T-cell (primary cell): ENCODE measurements around the gene NHSL2. TPM values are rescaled to one million over a fixed set of nuclear protein-coding genes. Genes with fewer than 3 reads are reported as not detected.

Experiments
- ATAC-seq, 4 experiments: fragments of 200-7000 bp in 3 of 4; fragments of 150-1000 bp in 1 of 4; cut with Tn5 transposase; replicated peaks in 1 of 4; 1 replicate in 3 of 4; 2 replicates in 1 of 4; pipeline ENCODE4 v1.10.0; 2021; ENCODE audit warnings: moderate library complexity in 3 of 4, mild to moderate bottlenecking in 2 of 4, moderate number of reproducible peaks in 1 of 4
- CTCF ChIA-PET, 2 donors: fragments of 300-600 bp; sonication (Branson Sonifier 250); formaldehyde crosslinking; loops; one replicate each; lab custom pipeline; 2022; ENCODE audit warnings: antibody characterized with exemption in 2 of 2; lab: Charles Lee
- POLR2A ChIA-PET, 2 donors: fragments of 300-600 bp; sonication (Branson Sonifier 250); formaldehyde crosslinking; loops; one replicate each; lab custom pipeline; 2022; ENCODE audit warnings: antibody characterized with exemption in 2 of 2; lab: Charles Lee
- DNase-seq, 35 experiments: peaks; one replicate each; pipeline versions ENCODE4 v3.0.0 to v3.0.0-alpha.2; 2013 to 2023
- H3K27ac ChIP-seq: one replicate; pipeline ENCODE4 v1.5.1; 2013; ENCODE audit warnings: low read length
- H3K27me3 ChIP-seq, 2 experiments: replicated peaks in 1 of 2; 1 replicate in 1 of 2; 2 replicates in 1 of 2; pipeline versions ENCODE4 v1.6.1 to v1.7.0; 2013; ENCODE audit warnings: low read length in 1 of 2, mixed read lengths in 1 of 2; ENCODE audit not compliant: control insufficient read depth in 2 of 2, insufficient read depth in 2 of 2; ENCODE audit errors: extremely low read depth in 1 of 2
- H3K36me3 ChIP-seq, 2 donors: 1 replicate in 1 of 2; 2 replicates in 1 of 2; pipeline versions ENCODE4 v1.6.1 to v1.7.0; 2013; ENCODE audit warnings: low read length in 1 of 2; ENCODE audit not compliant: control insufficient read depth in 2 of 2, insufficient read depth in 1 of 2; ENCODE audit errors: extremely low read depth in 1 of 2
- H3K4me1 ChIP-seq, 2 experiments: 1 replicate in 1 of 2; 2 replicates in 1 of 2; pipeline versions ENCODE4 v1.6.1 to v1.7.0; 2013; ENCODE audit warnings: low read length in 2 of 2, mixed read lengths in 1 of 2; ENCODE audit not compliant: insufficient read depth in 2 of 2, control insufficient read depth in 1 of 2; ENCODE audit errors: extremely low read depth in 1 of 2
- H3K4me3 ChIP-seq, 2 donors: 1 replicate in 1 of 2; 2 replicates in 1 of 2; pipeline versions ENCODE4 v1.5.1 to v1.7.0; 2013; ENCODE audit warnings: mild to moderate bottlenecking in 2 of 2, low read length in 1 of 2, moderate library complexity in 1 of 2; ENCODE audit not compliant: control insufficient read depth in 1 of 2; ENCODE audit errors: extremely low read depth in 1 of 2
- H3K9me3 ChIP-seq: 2 replicates; pipeline ENCODE4 v1.7.0; 2013
- H3K27ac Mint-ChIP-seq, 2 donors: one replicate each; pipeline ENCODE4 v1.8.0; 2020 to 2021; ENCODE audit warnings: mild to moderate bottlenecking in 2 of 2, mixed read lengths in 2 of 2
- H3K27me3 Mint-ChIP-seq, 2 donors: one replicate each; pipeline ENCODE4 v1.8.0; 2021 to 2022; ENCODE audit warnings: mixed read lengths in 2 of 2
- H3K36me3 Mint-ChIP-seq: one replicate; pipeline ENCODE4 v1.8.0; 2021; ENCODE audit warnings: mixed read lengths
- H3K4me1 Mint-ChIP-seq, 3 donors: one replicate each; pipeline ENCODE4 v1.8.0; 2020 to 2022; ENCODE audit warnings: mixed read lengths in 3 of 3, mild to moderate bottlenecking in 1 of 3
- H3K4me3 Mint-ChIP-seq, 3 donors: one replicate each; pipeline ENCODE4 v1.8.0; 2020 to 2022; ENCODE audit warnings: mild to moderate bottlenecking in 3 of 3, mixed read lengths in 3 of 3, moderate library complexity in 3 of 3
- H3K9me3 Mint-ChIP-seq, 3 donors: one replicate each; pipeline ENCODE4 v1.8.0; 2020 to 2022; ENCODE audit warnings: mixed read lengths in 3 of 3
- WGBS: methylation state at CpG from one replicate; pipeline ENCODE4 v1.1.5; 2013; ENCODE audit warnings: missing lambda C conversion rate; ENCODE audit not compliant: insufficient coverage; 5-methylcytosine and 5-hydroxymethylcytosine counted together
- total RNA-seq, 35 experiments: library from RNA in 6 of 35; stranded (reverse) in 6 of 35; fragments of 120-200 nt in 1 of 35; gene quantifications; one replicate each; pipeline versions ENCODE4 v1.2.1 to v1.2.4 and lab custom pipeline; 2013 to 2026

Gene NHSL2
- total RNA-seq, 5 donors from 2014 or later (not counting 1 experiment from before 2014, with no cell fraction given): 3.3 to 11.7 (median 8.1) TPM

DNA sequence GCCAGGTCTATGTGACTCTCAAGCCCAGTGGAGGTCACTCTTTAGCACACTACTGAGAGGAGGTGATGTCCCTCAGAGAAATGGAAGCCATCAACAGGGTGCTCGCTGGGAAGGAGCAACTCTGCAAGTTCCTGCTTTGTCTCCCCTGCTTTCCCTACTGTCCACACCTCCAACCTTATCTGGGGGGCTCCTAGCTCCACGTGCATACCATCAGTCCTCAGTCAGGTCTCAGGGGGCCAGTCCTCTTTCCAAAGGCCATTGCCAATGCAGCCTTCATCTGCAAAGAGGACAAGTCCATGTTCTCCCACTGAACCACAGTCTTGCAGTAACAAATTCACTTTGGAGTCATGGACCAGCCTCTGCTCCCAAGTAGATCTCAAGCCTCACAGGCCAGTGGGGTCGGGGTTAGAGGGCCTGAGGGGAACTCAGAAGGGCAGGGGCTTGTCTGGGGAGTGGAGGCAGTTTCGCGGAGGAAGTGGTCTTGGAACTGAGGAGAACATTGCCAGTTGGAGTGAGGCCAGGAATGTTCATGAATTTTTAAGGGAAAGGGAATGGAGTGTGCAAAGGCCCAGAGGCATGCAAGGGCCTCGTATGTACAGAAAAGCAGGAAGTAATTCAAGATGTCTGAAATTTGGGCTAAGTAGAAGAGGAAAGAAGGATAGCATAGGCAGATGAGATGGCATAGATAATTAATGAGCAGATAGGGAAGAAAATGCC, 212.1 kb downstream of the NHSL2 start:
- no peak overlapping the region for H3K4me3 Mint-ChIP-seq
- Histone ChIP-seq H3K27me3 (no peaks in the 10 kb centered on the region), H3K9me3 (no peaks in the 10 kb centered on the region), H3K27ac (peak overlapping the region; percentile 73), H3K36me3 (no peaks in the 10 kb centered on the region), H3K4me1 (peaks cover 0 to 63% of the 10 kb centered on the region in 2 experiments), H3K4me3 (no peak overlapping the region)
- ATAC-seq: no peak
- CTCF ChIA-PET: no interaction called here
- peaks cover 6% of the 10 kb centered on the region for H3K36me3 Mint-ChIP-seq
- POLR2A ChIA-PET: no interaction called here
- H3K27ac Mint-ChIP-seq: peak overlapping the region; percentile 83 to 90
- H3K9me3 Mint-ChIP-seq: no peaks in the 10 kb centered on the region
- peaks cover 18 to 73% (median 60%) of the 10 kb centered on the region in 3 donors for H3K4me1 Mint-ChIP-seq
- peaks cover 2 to 31% of the 10 kb centered on the region in 2 donors for H3K27me3 Mint-ChIP-seq
- DNase-seq: no peak
- 89% methylated on average over 5 of the region's 6 CpGs for WGBS

- Mint-ChIP-seq H3K9me3 (no peaks in the 10 kb centered on the region), H3K27me3 (peaks cover 2 to 31% of the 10 kb centered on the region in 2 donors), H3K4me3 (no peak overlapping the region), H3K36me3 (peaks cover 3% of the 10 kb centered on the region), H3K4me1 (peaks cover 18 to 71% (median 61%) of the 10 kb centered on the region in 3 donors), H3K27ac (peak overlapping the region; percentile 56 to 90)
- H3K9me3 ChIP-seq: no peaks in the 10 kb centered on the region
- DNase-seq (no peak), ATAC-seq (no peak)
- H3K36me3 ChIP-seq: no peaks in the 10 kb centered on the region
- H3K27me3 ChIP-seq: no peaks in the 10 kb centered on the region
- H3K27ac ChIP-seq: peak overlapping the region; percentile 73
- POLR2A ChIA-PET: no interaction called here
- no peak overlapping the region for H3K4me3 ChIP-seq
- no CpG with 5 or more reads among the region's 11 CpGs for WGBS
- CTCF ChIA-PET: no interaction called here
- peaks cover 0 to 63% of the 10 kb centered on the region in 2 experiments for H3K4me1 ChIP-seq
Observed at GRCh38 chrX:72123471-72124185, 213.0 kb downstream of the NHSL2 start.

- POLR2A ChIA-PET: no interaction called here
- no peak overlapping the region for H3K27ac ChIP-seq
- H3K4me1 Mint-ChIP-seq: peaks cover 25 to 79% (median 64%) of the 10 kb centered on the region in 3 donors
Observed at GRCh38 chrX:72124540-72125201, 214.0 kb downstream of the NHSL2 start.

DNA sequence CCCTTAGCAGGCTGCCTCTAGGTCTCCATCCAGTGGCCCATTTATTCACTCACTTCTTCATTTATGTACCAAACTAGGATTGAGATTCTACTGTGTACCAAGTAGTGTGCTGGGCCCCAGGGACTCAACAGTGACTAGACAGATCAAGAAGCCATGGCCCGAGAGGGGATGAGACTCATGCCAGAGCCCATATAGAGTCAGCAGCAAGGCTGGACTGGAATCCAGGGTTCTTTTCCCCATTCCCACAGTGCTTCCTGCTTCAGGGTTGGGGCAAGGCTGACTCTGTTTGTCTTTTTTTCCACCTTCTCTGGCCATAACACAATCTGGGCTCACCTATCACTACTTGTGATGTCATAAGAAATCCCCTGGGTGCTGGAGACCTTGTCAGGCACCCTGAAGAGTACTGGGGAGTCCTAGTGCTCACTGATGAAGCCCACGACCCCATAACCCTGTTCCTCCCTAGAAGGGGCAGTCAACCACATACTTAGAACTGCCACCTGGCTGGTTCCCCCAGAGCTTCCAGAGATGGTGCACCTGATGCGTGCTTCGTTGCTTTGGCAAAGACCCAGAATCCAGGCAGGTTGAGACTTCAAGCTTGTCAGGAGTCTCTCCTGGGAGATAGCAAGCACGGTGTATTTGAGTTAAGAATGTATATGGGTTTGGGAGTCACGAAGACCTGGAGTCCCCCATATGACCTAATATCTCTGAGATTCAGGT, 214.8 kb downstream of the NHSL2 start:
- Histone ChIP-seq H3K36me3 (no peaks in the 10 kb centered on the region), H3K9me3 (no peaks in the 10 kb centered on the region), H3K27me3 (peaks cover 0 to 3% of the 10 kb centered on the region in 2 experiments), H3K4me1 (peaks cover 0 to 64% of the 10 kb centered on the region in 2 experiments), H3K4me3 (no peak overlapping the region), H3K27ac (no peak overlapping the region)
- CTCF ChIA-PET: interaction anchor here (0.8 to 3.3 kb wide), 4 partner anchors 20 to 128 kb away, joined by 4 to 20 read pairs (median 10); no protein-coding TSS in a partner anchor
- no peaks in the 10 kb centered on the region for H3K9me3 Mint-ChIP-seq
- H3K36me3 Mint-ChIP-seq: peaks cover 6% of the 10 kb centered on the region
- no peak for ATAC-seq
- POLR2A ChIA-PET: no interaction called here
- no CpG with 5 or more reads among the region's 6 CpGs for WGBS
- peaks cover 7 to 34% of the 10 kb centered on the region in 2 donors for H3K27me3 Mint-ChIP-seq
- peak overlapping the region; percentile 40 to 89 for H3K27ac Mint-ChIP-seq
- DNase-seq: no peak
- H3K4me3 Mint-ChIP-seq: no peak overlapping the region
- peaks cover 27 to 75% (median 62%) of the 10 kb centered on the region in 3 donors for H3K4me1 Mint-ChIP-seq

More at GRCh38 chrX:72124540-72125201, 214.0 kb downstream of the NHSL2 start:
- H3K27me3 ChIP-seq: no peaks in the 10 kb centered on the region
- peak overlapping the region; percentile 40 to 89 for H3K27ac Mint-ChIP-seq
- DNase-seq (no peak), ATAC-seq (no peak)
- 83% methylated on average over 4 of the region's 8 CpGs for whole genome bisulfite sequencing
- no peaks in the 10 kb centered on the region for H3K9me3 Mint-ChIP-seq
- H3K4me3 Mint-ChIP-seq: no peak overlapping the region
- no peaks in the 10 kb centered on the region for H3K36me3 ChIP-seq
- CTCF ChIA-PET: interaction anchor here (0.8 to 3.3 kb wide), 4 partner anchors 19 to 127 kb away, joined by 4 to 20 read pairs (median 10); no protein-coding TSS in a partner anchor
- peaks cover 6% of the 10 kb centered on the region for H3K36me3 Mint-ChIP-seq
- no peak overlapping the region for H3K4me3 ChIP-seq
- H3K9me3 ChIP-seq: no peaks in the 10 kb centered on the region
- peaks cover 7 to 37% of the 10 kb centered on the region in 2 donors for H3K27me3 Mint-ChIP-seq
- H3K4me1 ChIP-seq: peaks cover 0 to 63% of the 10 kb centered on the region in 2 experiments

GRCh38 chrX:72126048-72126415, 215.4 kb downstream of the NHSL2 start:
- CTCF ChIA-PET: interaction anchor here (0.8 to 3.3 kb wide), 4 partner anchors 32 to 128 kb away, joined by 3 to 20 read pairs (median 10); no protein-coding TSS in a partner anchor
- no peak for DNase-seq
- WGBS: no CpG with 5 or more reads among the region's 3 CpGs

More at GRCh38 chrX:72126048-72126415, 215.4 kb downstream of the NHSL2 start:
- Histone ChIP-seq H3K4me1 (peaks cover 0 to 63% of the 10 kb centered on the region in 2 experiments), H3K27me3 (peaks cover 0 to 7% of the 10 kb centered on the region in 2 experiments), H3K36me3 (no peaks in the 10 kb centered on the region), H3K9me3 (no peaks in the 10 kb centered on the region), H3K4me3 (no peak overlapping the region), H3K27ac (no peak overlapping the region)
- Mint-ChIP-seq H3K4me3 (no peak overlapping the region), H3K36me3 (peaks cover 6% of the 10 kb centered on the region), H3K4me1 (peaks cover 21 to 70% (median 58%) of the 10 kb centered on the region in 3 donors), H3K27me3 (peaks cover 7 to 35% of the 10 kb centered on the region in 2 donors), H3K27ac (no peak overlapping the region), H3K9me3 (no peaks in the 10 kb centered on the region)
- POLR2A ChIA-PET: no interaction called here
- ATAC-seq: no peak
